Activated T-cell treated with anti-CD3 and anti-CD28 coated beads, Interleukin-2, amount 50 U/mL, for 24 hours (primary cell): ENCODE results near the gene STX2.
"Not testable (repeated sequence)": the region's sequence is repeated elsewhere in the genome, so short reads cannot be mapped to it uniquely, and the experiment has no call there.

Experiments
- DNase-seq: peaks from one replicate; pipeline ENCODE4 v3.0.0-alpha.2; 2020
- H3K27ac Mint-ChIP-seq: 2 replicates; pipeline ENCODE4 v1.8.0; 2020; ENCODE audit warnings: mild to moderate bottlenecking, mixed read lengths
- H3K27me3 Mint-ChIP-seq: 2 replicates; pipeline ENCODE4 v1.8.0; 2020; ENCODE audit warnings: mixed read lengths
- H3K36me3 Mint-ChIP-seq: 2 replicates; pipeline ENCODE4 v1.8.0; 2020; ENCODE audit warnings: low read depth, mixed read lengths
- H3K4me1 Mint-ChIP-seq: 2 replicates; pipeline ENCODE4 v1.8.0; 2020; ENCODE audit warnings: low read depth, mixed read lengths
- H3K4me3 Mint-ChIP-seq: 2 replicates; pipeline ENCODE4 v1.8.0; 2020; ENCODE audit warnings: mild to moderate bottlenecking, moderate library complexity, mixed read lengths
- H3K9me3 Mint-ChIP-seq: 2 replicates; pipeline ENCODE4 v1.8.0; 2020; ENCODE audit warnings: mixed read lengths

Gene STX2

DNA sequence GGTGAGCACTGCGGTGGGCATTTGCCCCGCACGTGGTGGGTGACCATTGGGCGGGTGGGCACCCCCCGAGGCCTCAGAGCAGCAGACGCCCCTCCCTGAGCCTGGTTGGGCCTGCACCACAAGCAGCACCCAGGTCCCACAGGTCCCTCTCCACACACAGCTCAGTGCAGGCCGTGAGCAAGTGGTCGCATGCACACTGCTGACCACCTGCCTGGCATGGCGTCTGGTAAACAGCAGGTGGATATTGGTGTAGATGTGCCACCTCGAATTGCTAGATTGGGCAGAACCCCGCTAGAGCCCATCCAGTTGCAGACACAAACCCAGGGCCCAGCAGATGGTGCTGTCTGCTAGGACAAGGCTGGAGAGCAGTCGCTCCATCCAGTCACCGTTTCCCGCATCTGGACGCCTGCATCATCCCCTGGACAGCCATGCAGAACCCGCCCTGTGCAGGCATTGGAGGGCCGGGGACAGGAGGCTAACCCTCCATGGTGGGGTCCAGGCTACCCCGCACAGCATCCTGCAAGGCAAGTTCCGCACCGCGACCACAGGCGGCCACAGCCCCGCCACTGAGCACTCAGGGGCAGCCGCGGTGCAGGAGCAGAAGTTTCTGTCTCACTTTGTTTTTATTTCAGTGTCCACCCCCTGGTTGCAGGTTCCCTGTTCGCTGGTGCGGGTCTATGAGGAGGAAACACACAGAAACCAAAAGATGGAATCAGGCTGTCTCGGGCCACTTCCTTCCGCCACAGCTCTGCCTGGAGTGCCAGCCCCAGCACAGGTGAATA lies 77.3 kb downstream of the STX2 start:
- Mint-ChIP-seq H3K9me3 (no peaks in the 10 kb centered on the region), H3K27me3 (peaks cover 27% of the 10 kb centered on the region), H3K27ac (no peak overlapping the region), H3K4me1 (peaks cover 7% of the 10 kb centered on the region), H3K4me3 (peak overlapping the region; percentile 56), H3K36me3 (no peaks in the 10 kb centered on the region)
- peak; percentile 78 for DNase-seq

DNA sequence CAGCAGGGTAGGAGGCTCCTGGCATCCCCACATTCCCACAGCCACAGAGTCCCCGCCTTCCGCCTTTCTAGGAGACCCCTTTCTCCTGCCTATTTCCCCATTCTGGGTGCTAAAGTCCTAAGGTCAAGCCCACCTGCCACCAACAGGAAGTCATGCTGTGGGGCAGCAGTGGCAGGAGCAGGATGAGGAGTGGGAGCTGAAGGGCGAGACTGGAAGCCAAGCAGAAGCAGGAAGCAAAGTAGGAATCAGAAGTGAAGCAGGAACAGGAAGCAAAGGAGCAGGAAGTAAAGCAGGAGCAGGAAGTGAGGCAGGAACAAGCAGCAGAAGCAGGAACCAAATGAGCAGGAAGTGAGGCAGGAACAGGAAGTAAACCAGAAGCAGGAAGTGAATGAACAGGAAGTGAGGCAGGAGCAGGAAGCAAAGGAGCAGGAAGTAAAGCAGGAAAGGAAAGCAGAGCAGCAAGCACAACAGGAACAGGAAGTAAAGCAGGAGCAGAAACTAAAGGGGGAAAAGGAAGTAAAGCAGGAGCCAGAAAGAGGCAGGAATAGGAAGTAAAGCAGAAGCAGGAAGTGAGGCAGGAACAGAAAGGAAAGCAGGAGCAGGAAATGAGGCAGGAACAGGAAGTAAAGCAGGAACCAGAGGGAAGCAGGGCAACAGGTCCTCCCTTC lies 84.7 kb downstream of the STX2 start:
- no peak for DNase-seq
- Mint-ChIP-seq H3K27ac (peak overlapping the region; percentile 81), H3K36me3 (peaks cover 4% of the 10 kb centered on the region), H3K4me1 (peaks cover 5% of the 10 kb centered on the region), H3K27me3 (no peaks in the 10 kb centered on the region), H3K4me3 (no peak overlapping the region), H3K9me3 (peaks cover 13% of the 10 kb centered on the region)

DNA sequence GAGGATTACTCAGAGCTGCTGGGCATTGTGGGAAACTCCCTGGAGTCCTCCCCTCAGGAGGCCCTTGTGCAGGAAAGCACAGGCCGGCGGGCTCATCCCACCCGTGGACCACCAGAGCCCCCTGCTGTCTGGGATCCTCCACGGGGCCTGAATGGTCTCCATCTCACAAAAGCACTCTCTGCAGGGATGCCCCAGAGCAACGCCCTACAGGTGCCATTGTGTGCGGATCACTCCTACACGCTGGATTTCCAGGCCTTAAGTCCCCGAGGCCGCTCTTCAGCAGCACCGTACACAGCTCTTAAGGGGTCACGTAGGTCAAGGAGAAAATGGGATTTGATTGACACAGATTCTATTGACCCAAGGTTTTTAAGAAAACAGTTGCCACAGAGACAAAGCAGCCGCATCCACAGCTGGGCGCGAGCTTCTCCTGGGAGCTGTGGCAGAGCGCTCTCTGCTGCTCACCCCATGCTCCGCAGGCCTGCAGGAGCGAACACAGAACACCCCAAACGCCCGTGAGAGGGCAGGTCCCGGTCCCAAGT lies 86.3 kb downstream of the STX2 start:
- peaks cover 11% of the 10 kb centered on the region for H3K4me1 Mint-ChIP-seq
- H3K27ac Mint-ChIP-seq: no peak overlapping the region
- H3K4me3 Mint-ChIP-seq: no peak overlapping the region
- H3K27me3 Mint-ChIP-seq: no peaks in the 10 kb centered on the region
- H3K36me3 Mint-ChIP-seq: peaks cover 4% of the 10 kb centered on the region
- H3K9me3 Mint-ChIP-seq: peaks cover 13% of the 10 kb centered on the region
- no peak for DNase-seq

DNA sequence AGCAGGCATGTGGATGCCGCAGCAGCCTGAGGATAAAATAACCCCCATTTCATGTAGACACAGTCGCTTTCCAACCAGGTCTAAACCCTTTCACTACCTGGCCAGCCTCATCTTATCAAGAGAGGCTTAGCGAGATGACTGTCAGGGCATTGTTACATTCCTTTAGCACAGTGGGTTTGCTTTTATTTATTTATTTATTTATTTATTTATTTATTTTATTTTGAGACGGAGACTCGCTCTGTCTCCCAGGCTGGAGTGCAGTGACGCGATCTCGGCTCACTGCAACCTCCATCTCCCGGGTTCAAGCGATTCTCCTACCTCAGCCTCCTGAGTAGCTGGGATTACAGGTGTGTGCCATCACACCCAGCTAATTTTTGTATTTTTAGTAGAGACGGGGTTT lies 87.0 kb downstream of the STX2 start:
- not testable (repeated sequence) for DNase-seq, H3K27me3 Mint-ChIP-seq, H3K27ac Mint-ChIP-seq, H3K4me3 Mint-ChIP-seq, H3K36me3 Mint-ChIP-seq
- Mint-ChIP-seq H3K9me3 (peaks cover 13% of the 10 kb centered on the region), H3K4me1 (peaks cover 11% of the 10 kb centered on the region)

DNA sequence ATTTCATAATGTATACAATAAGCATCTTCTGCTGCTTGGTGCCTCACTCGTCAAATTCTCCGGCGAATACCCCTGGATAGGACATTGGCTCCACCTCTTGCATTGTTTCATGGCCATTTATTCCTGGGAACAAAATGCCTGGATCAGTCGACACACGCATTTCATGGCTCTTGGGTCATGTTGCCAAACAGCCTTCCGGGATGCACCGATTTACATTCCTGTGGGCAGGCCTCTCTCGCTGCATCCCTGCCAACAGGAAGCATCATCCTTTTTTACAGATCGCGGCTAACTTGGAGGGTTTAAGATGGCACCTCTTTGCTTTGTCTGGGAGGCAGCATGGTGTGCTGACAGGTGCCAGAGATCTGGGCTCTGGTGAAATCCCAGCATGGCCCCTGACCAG lies 90.3 kb downstream of the STX2 start:
- peaks cover 9% of the 10 kb centered on the region for H3K27me3 Mint-ChIP-seq
- no peak overlapping the region for H3K4me3 Mint-ChIP-seq
- peaks cover 3% of the 10 kb centered on the region for H3K9me3 Mint-ChIP-seq
- no peak overlapping the region for H3K27ac Mint-ChIP-seq
- no peaks in the 10 kb centered on the region for H3K36me3 Mint-ChIP-seq
- no peak for DNase-seq
- H3K4me1 Mint-ChIP-seq: peaks cover 6% of the 10 kb centered on the region

DNA sequence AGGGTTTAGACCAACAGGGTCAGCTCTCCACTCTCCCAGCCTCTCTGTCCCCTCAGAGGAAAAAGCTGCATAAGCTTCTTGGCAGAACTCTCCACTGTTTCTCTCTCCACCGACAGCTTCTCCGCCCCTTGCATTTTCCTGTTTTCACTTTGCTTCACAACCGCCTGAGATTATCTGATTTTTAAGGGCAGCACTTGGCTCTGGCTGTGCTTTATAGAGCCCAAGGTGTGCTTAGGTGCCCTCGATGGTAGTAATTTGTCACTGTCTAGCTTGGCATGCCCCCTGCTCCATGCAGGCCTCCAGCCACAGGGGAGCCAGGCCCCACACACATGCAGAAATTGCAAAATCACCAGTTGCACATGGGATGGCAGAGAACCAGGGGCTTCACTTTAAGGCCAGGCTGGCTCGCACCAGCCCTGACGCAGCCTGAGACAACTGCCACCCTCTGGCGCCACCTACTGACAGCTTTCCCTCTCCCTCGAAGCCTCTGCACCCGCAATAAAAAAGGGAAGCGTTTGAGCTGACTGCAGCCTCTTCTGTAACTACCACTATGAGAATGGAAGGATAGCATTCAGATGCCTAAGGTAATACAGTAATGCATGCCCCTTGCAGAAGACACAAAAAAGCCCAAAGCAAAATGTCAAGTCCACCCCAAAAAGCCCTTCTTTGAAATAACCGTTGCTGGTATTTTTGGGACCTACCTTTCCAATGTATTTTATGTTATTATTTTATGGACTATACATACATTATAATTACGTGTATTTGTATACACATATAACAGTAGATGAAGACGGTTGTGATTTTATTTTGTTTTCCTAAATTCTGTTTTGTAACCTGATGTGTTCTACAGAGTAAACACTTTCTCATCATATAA lies 90.9 kb downstream of the STX2 start:
- H3K27ac Mint-ChIP-seq: no peak overlapping the region
- H3K9me3 Mint-ChIP-seq: no peaks in the 10 kb centered on the region
- peaks cover 6% of the 10 kb centered on the region for H3K4me1 Mint-ChIP-seq
- peak; percentile 80 for DNase-seq
- H3K4me3 Mint-ChIP-seq: no peak overlapping the region
- H3K27me3 Mint-ChIP-seq: peaks cover 12% of the 10 kb centered on the region
- no peaks in the 10 kb centered on the region for H3K36me3 Mint-ChIP-seq

DNA sequence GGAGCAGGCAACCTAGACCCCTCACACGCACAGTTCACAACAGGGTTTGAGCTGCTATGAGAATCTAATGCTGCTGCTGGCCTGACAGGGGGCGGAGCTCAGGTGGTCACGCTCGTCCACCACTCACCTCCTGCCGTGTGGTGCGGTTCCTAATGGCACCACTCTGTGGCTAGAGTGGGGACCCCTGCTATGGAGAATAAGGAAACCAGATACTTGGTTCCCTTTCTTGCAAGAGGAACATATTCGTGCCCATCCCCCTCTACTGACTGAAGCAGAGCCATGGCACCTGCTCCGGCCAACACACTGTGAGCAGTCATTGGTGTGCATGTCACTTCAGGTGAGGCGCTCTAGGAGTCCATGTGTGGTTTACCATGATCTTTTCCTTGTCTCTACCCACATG lies 92.5 kb downstream of the STX2 start:
- Mint-ChIP-seq H3K9me3 (no peaks in the 10 kb centered on the region), H3K4me1 (peaks cover 6% of the 10 kb centered on the region), H3K36me3 (no peaks in the 10 kb centered on the region), H3K27me3 (peaks cover 18% of the 10 kb centered on the region), H3K27ac (no peak overlapping the region), H3K4me3 (no peak overlapping the region)
- DNase-seq: no peak

DNA sequence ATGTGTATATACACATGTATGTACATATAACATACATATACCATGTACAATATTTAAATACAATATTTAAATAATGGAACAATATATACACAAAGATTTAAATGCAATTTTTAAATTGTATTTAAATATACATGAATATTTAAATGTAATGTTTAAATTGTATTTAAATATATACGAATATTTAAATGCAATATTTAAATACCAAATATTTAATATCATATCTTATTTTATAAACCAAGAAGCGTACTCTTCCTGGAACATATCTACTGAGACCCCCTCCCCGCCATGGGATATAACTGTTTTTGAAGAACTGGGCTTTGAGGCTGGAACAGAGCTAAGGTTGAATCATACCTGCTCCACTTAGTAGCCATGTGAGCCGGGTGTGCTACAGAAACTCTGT lies 93.1 kb downstream of the STX2 start:
- H3K4me1 Mint-ChIP-seq: peaks cover 6% of the 10 kb centered on the region
- no peak overlapping the region for H3K4me3 Mint-ChIP-seq
- H3K27me3 Mint-ChIP-seq: peaks cover 23% of the 10 kb centered on the region
- H3K36me3 Mint-ChIP-seq: no peaks in the 10 kb centered on the region
- H3K27ac Mint-ChIP-seq: no peak overlapping the region
- no peaks in the 10 kb centered on the region for H3K9me3 Mint-ChIP-seq
- DNase-seq: no peak

DNA sequence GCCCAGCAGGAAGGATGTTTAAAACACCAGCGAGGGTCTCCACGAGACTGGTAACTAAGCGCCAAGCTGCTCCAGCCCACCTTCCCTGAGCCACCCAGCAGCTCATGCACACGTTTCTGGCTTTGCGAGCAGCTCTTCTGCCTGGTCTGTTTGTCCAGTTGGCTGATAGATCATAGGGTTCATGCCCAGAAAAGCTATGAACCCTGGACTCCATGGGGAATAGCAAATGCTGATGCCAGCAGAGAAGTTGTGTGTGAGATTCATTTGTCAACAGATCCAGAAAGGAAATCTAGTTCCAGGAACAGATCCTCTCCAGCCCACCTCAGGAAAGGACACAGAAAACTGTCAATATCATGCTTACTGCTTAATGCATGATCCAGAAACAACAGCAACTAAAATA lies 94.8 kb downstream of the STX2 start:
- Mint-ChIP-seq H3K27me3 (peaks cover 37% of the 10 kb centered on the region), H3K9me3 (no peaks in the 10 kb centered on the region), H3K4me3 (no peak overlapping the region), H3K4me1 (peaks cover 6% of the 10 kb centered on the region), H3K36me3 (no peaks in the 10 kb centered on the region), H3K27ac (no peak overlapping the region)
- no peak for DNase-seq

DNA sequence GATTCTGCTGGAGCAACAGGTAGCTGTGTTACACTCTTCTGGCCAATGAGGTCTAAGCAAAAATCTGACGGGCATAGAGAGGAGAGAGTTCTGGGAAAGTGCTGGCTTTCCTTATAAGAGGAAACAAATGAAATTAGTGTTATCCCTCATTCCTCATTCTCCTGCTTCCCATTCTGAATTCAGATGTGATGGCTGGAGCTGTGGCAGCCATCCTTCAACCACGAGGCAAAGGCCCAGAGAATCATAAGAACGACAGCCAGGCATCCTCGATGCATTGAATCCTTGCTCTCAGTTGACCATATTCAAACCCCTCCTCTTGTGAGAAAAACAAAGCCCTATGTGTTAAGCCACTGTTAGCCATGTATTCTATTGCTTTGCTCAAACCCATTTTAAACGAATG lies 95.4 kb downstream of the STX2 start:
- no peak for DNase-seq
- no peak overlapping the region for H3K4me3 Mint-ChIP-seq
- peaks cover 41% of the 10 kb centered on the region for H3K27me3 Mint-ChIP-seq
- H3K4me1 Mint-ChIP-seq: peaks cover 6% of the 10 kb centered on the region
- no peaks in the 10 kb centered on the region for H3K36me3 Mint-ChIP-seq
- H3K9me3 Mint-ChIP-seq: no peaks in the 10 kb centered on the region
- H3K27ac Mint-ChIP-seq: no peak overlapping the region

DNA sequence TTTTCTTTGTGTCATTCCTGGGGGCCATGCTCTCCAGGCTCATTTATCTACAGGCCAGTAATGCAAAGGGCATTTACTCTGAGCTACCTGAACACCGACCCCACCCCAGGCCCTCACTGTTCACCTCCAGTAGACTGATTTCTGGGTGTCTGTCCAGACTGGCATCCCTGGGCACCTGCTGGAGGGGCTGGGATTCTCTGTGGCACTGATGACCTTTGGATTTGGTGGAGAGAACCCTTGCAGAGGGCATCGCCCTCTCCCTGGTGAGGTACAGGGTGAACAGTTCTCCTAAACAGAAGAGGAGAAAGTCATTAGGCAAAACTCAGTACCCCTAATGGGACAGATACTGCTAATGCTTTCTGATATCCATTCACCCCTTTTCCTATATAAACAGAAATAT lies 95.9 kb downstream of the STX2 start:
- H3K4me3 Mint-ChIP-seq: no peak overlapping the region
- no peak overlapping the region for H3K27ac Mint-ChIP-seq
- no peak for DNase-seq
- H3K36me3 Mint-ChIP-seq: no peaks in the 10 kb centered on the region
- peaks cover 44% of the 10 kb centered on the region for H3K27me3 Mint-ChIP-seq
- H3K9me3 Mint-ChIP-seq: no peaks in the 10 kb centered on the region
- H3K4me1 Mint-ChIP-seq: peaks cover 5% of the 10 kb centered on the region

DNA sequence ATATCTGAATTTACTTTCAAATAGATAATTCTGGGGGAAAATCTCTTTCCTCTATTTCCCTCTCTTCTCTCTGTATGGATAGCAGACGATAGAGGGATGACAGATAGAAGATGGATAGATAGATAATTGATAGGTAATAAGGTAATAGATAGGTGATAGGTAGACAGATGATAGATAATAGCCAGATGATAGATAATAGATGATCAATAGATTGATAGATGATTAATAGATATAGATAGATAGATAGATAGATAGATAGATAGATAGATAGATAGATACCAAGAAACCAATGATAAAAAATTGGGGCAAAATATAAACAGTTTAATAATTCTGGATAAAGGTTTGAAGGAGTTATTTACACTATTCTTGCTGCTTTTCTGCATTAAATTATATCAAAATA lies 96.3 kb downstream of the STX2 start:
- Mint-ChIP-seq H3K4me3 (no peak overlapping the region), H3K4me1 (peaks cover under 1% of the 10 kb centered on the region), H3K36me3 (no peaks in the 10 kb centered on the region), H3K9me3 (no peaks in the 10 kb centered on the region), H3K27ac (no peak overlapping the region), H3K27me3 (peaks cover 46% of the 10 kb centered on the region)
- no peak for DNase-seq

DNA sequence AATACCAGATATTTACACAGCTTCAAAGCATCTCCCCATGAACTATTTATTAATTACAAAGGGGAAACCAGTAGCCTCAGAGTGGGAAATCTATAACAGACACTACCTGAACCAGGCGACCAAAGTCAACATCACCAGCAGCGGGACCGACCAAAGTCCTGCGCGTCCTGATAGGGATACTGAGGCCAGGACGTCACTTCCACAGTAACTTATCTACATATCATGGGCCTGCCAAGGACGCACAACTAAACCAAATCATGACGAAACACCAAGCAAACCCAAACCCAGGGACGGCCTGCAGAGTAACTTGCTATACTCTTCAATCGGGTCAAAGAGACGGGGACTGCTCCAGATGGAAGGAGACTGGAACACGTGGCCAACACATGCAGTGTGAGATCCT lies 96.9 kb downstream of the STX2 start:
- H3K36me3 Mint-ChIP-seq: no peaks in the 10 kb centered on the region
- H3K4me3 Mint-ChIP-seq: no peak overlapping the region
- H3K4me1 Mint-ChIP-seq: no peaks in the 10 kb centered on the region
- no peak for DNase-seq
- H3K27ac Mint-ChIP-seq: no peak overlapping the region
- peaks cover 51% of the 10 kb centered on the region for H3K27me3 Mint-ChIP-seq
- no peaks in the 10 kb centered on the region for H3K9me3 Mint-ChIP-seq
